Keratinocyte (primary cell): ENCODE data around the gene KAZALD1. TPM values are rescaled to one million over a fixed set of nuclear protein-coding genes. Genes with fewer than 3 reads are reported as not detected.

Experiments
- DNase-seq: peaks from one replicate; pipeline ENCODE4 v3.0.0-alpha.2; 2011; ENCODE audit warnings: low read depth, missing footprints, low spot score
- FAIRE-seq: peaks from 2 replicates; lab custom pipeline; 2011; peaks lifted over from hg19 to GRCh38; lab: Jason Lieb, UNC
- H2AFZ ChIP-seq: 2 replicates; pipeline ENCODE4 v1.6.0; 2012; ENCODE audit warnings: low read length, control low read depth, inconsistent platforms; ENCODE audit not compliant: control insufficient read depth
- H3K27ac ChIP-seq: 2 replicates; pipeline ENCODE4 v1.5.1; 2011; ENCODE audit warnings: low read length; ENCODE audit not compliant: control insufficient read depth, insufficient read depth
- H3K27me3 ChIP-seq: 3 replicates; pipeline ENCODE4 v1.6.0; 2011; ENCODE audit warnings: low read length; ENCODE audit not compliant: control insufficient read depth, insufficient read depth; ENCODE audit errors: extremely low read depth
- H3K36me3 ChIP-seq, 2 experiments: 2 replicates in 1 of 2; 3 replicates in 1 of 2; pipeline ENCODE4 v1.5.1; 2011; ENCODE audit warnings: low read length in 2 of 2, mild to moderate bottlenecking in 1 of 2; ENCODE audit not compliant: control insufficient read depth in 2 of 2, insufficient read depth in 2 of 2; ENCODE audit errors: extremely low read depth in 1 of 2
- H3K4me1 ChIP-seq: 3 replicates; pipeline ENCODE4 v1.5.1; 2011; ENCODE audit warnings: low read length; ENCODE audit not compliant: control insufficient read depth, insufficient read depth; ENCODE audit errors: extremely low read depth
- H3K4me2 ChIP-seq: 3 replicates; pipeline ENCODE4 v1.6.0; 2011; ENCODE audit warnings: low read depth, low read length; ENCODE audit not compliant: control insufficient read depth, insufficient read depth; ENCODE audit errors: extremely low read depth
- H3K4me3 ChIP-seq, 3 experiments: fragments of 200-600 bp in 1 of 3; sonication (generic) in 1 of 3; 2 replicates in 2 of 3; 3 replicates in 1 of 3; pipeline ENCODE4 v1.5.1; 2011 to 2016; ENCODE audit warnings: low read length in 3 of 3, mild to moderate bottlenecking in 3 of 3, control low read depth in 2 of 3, inconsistent platforms in 1 of 3, low read depth in 1 of 3, mixed read lengths in 1 of 3, mixed run types in 1 of 3, moderate library complexity in 1 of 3; ENCODE audit not compliant: control insufficient read depth in 2 of 3, insufficient read depth in 2 of 3; ENCODE audit errors: extremely low read depth in 1 of 3
- H3K79me2 ChIP-seq: 2 replicates; pipeline ENCODE4 v1.6.0; 2012; ENCODE audit warnings: low read length; ENCODE audit not compliant: control insufficient read depth, insufficient read depth
- H3K9ac ChIP-seq: 3 replicates; pipeline ENCODE4 v1.6.0; 2011; ENCODE audit warnings: low read length; ENCODE audit not compliant: control insufficient read depth, insufficient read depth; ENCODE audit errors: extremely low read depth
- H3K9me1 ChIP-seq: 3 replicates; pipeline ENCODE4 v1.6.0; 2011; ENCODE audit warnings: low read length; ENCODE audit not compliant: control insufficient read depth, insufficient read depth; ENCODE audit errors: extremely low read depth
- H3K9me3 ChIP-seq: 2 replicates; pipeline ENCODE4 v1.5.1; 2012; ENCODE audit warnings: low read depth, low read length; ENCODE audit not compliant: control insufficient read depth
- H4K20me1 ChIP-seq: 3 replicates; pipeline ENCODE4 v1.6.0; 2011; ENCODE audit warnings: low read length; ENCODE audit not compliant: control insufficient read depth, insufficient read depth; ENCODE audit errors: extremely low read depth
- EZH2 ChIP-seq: IDR thresholded peaks from one replicate; pipeline ENCODE4 v1.6.1; 2012; ENCODE audit warnings: inconsistent platforms, mild to moderate bottlenecking, low read length, moderate library complexity
- dilution Hi-C: fragments of 300-500 bp; cut with MboI; formaldehyde crosslinking; loops from one replicate; pipeline ENCODE4 v1.7.0; 2020; ENCODE audit warnings: low sequenced_read_pairs; ENCODE audit not compliant: extremely low pct_ligation_motif_present
- polyA plus RNA-seq, 5 experiments: library from polyadenylated mRNA; depleted of rRNA in 3 of 5; stranded (reverse) in 3 of 5; stranded (forward) in 1 of 5; unstranded in 1 of 5; fragments of >200 nt; gene quantifications; 1 replicate in 1 of 5; 2 replicates in 3 of 5; 3 replicates in 1 of 5; pipeline versions ENCODE4 v1.2.1 to v1.2.3, GENCODE V29; 2011 to 2012; ENCODE audit warnings: missing spikeins in 2 of 5, low read depth in 1 of 5, low replicate concordance in 1 of 5
- TF ChIP-seq, protein P1 (sequence below), 3 experiments: IDR thresholded peaks in 1 of 3; conservative IDR thresholded peaks in 1 of 3; optimal IDR thresholded peaks in 1 of 3; 2 replicates in 2 of 3; 3 replicates in 1 of 3; pipeline versions ENCODE3 to v1.5.1; 2011; ENCODE audit warnings: low read length in 3 of 3, mild to moderate bottlenecking in 3 of 3, moderate library complexity in 2 of 3, control low read depth in 1 of 3, inconsistent platforms in 1 of 3; ENCODE audit not compliant: insufficient read depth in 2 of 3; ENCODE audit errors: extremely low read depth in 1 of 3

The KAZALD1 gene
- polyA plus RNA-seq, 1 donor (not counting 4 experiments of a cell fraction or from before 2014, with no cell fraction given): 0.08 TPM

- Histone ChIP-seq H3K36me3 (no peaks in the 10 kb centered on the region), H3K9me1 (no peaks in the 10 kb centered on the region), H3K4me3 (no peak overlapping the region), H3K27me3 (peaks cover 4% of the 10 kb centered on the region), H2AFZ (no peak overlapping the region), H3K4me1 (peaks cover 21% of the 10 kb centered on the region), H3K27ac (no peak overlapping the region), H4K20me1 (no peaks in the 10 kb centered on the region), H3K4me2 (no peak overlapping the region), H3K9ac (no peak overlapping the region), H3K9me3 (peaks cover 3% of the 10 kb centered on the region), H3K79me2 (no peaks in the 10 kb centered on the region)
- TF ChIP-seq, protein P1, sequence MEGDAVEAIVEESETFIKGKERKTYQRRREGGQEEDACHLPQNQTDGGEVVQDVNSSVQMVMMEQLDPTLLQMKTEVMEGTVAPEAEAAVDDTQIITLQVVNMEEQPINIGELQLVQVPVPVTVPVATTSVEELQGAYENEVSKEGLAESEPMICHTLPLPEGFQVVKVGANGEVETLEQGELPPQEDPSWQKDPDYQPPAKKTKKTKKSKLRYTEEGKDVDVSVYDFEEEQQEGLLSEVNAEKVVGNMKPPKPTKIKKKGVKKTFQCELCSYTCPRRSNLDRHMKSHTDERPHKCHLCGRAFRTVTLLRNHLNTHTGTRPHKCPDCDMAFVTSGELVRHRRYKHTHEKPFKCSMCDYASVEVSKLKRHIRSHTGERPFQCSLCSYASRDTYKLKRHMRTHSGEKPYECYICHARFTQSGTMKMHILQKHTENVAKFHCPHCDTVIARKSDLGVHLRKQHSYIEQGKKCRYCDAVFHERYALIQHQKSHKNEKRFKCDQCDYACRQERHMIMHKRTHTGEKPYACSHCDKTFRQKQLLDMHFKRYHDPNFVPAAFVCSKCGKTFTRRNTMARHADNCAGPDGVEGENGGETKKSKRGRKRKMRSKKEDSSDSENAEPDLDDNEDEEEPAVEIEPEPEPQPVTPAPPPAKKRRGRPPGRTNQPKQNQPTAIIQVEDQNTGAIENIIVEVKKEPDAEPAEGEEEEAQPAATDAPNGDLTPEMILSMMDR (optimal IDR thresholded peaks at IDR 0.05 in 1 of 3, IDR thresholded peaks at IDR 0.05 in 1 of 3, conservative IDR thresholded peaks at IDR 0.05 in 1 of 3; ENCODE audit: extremely low read depth in 1 of 3, insufficient read depth in 2 of 3, low read length in 3 of 3): peak; percentile 81 to 95 (median 95)
- no peak for TF ChIP-seq EZH2
- DNase-seq: peak; percentile 88
- dilution Hi-C loops: no loop called here
- peak; percentile 95 for FAIRE-seq
These were observed 33.9 kb downstream of the KAZALD1 start for GRCh38 chr10:101095550-101096213.

- FAIRE-seq: no peak
- peaks cover 4% of the 10 kb centered on the region for H3K27me3 ChIP-seq
These were observed 34.6 kb downstream of the KAZALD1 start for GRCh38 chr10:101096378-101096777.

More at GRCh38 chr10:101096378-101096777, 34.6 kb downstream of the KAZALD1 start:
- no peaks in the 10 kb centered on the region for H3K79me2 ChIP-seq
- H3K4me2 ChIP-seq: no peak overlapping the region
- H4K20me1 ChIP-seq: no peaks in the 10 kb centered on the region
- H3K4me1 ChIP-seq: peaks cover 14% of the 10 kb centered on the region
- H2AFZ ChIP-seq: no peak overlapping the region
- no peak overlapping the region for H3K4me3 ChIP-seq
- no peaks in the 10 kb centered on the region for H3K36me3 ChIP-seq
- H3K9ac ChIP-seq: no peak overlapping the region
- H3K27ac ChIP-seq: no peak overlapping the region
- H3K9me1 ChIP-seq: no peaks in the 10 kb centered on the region
- H3K9me3 ChIP-seq: peaks cover 3% of the 10 kb centered on the region
- dilution Hi-C loops: no loop called here
- no peak for DNase-seq
- TF ChIP-seq EZH2: no peak
- TF ChIP-seq, protein P1 (optimal IDR thresholded peaks at IDR 0.05 in 1 of 3, IDR thresholded peaks at IDR 0.05 in 1 of 3, conservative IDR thresholded peaks at IDR 0.05 in 1 of 3; ENCODE audit: extremely low read depth in 1 of 3, insufficient read depth in 2 of 3, low read length in 3 of 3): no peak
